ENCODE results near the gene DCDC2.

DNA sequence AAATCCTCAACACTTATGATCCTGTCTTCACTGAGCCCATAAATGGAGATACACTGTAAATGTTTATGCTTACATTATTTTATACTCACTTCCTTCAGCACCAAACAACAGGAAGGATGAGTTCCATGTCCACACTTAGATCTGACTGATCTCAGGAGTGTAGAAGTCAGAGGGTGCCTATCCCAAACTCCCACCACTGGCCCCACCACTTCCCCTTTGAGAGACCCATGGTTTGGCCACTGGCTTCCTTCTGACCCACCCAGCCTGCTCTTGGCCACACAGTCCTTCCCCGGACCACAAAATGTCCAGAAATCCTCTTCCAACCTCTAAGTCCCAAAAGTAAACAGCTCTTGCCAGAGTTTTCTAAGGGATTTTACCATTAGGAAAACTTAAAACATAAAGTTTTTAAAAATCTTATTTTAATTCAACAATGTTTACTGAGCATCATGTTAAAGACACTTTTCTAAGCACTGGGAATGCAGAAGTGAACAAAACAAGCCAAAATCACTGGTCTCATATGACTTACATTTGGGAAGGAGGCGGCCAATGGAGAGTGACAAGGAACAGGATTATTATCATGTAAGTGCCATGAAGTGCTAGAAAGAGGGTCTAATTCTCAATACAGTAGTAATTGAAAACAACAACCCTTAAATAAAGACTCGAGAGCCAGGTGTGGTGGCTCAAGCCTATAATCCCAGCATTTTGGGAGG is 128.0 kb downstream of the DCDC2 start:
- TF ChIP-seq, protein P1, sequence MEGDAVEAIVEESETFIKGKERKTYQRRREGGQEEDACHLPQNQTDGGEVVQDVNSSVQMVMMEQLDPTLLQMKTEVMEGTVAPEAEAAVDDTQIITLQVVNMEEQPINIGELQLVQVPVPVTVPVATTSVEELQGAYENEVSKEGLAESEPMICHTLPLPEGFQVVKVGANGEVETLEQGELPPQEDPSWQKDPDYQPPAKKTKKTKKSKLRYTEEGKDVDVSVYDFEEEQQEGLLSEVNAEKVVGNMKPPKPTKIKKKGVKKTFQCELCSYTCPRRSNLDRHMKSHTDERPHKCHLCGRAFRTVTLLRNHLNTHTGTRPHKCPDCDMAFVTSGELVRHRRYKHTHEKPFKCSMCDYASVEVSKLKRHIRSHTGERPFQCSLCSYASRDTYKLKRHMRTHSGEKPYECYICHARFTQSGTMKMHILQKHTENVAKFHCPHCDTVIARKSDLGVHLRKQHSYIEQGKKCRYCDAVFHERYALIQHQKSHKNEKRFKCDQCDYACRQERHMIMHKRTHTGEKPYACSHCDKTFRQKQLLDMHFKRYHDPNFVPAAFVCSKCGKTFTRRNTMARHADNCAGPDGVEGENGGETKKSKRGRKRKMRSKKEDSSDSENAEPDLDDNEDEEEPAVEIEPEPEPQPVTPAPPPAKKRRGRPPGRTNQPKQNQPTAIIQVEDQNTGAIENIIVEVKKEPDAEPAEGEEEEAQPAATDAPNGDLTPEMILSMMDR (IDR thresholded peaks at IDR 0.05) = no peak
- TF ChIP-seq POLR2AphosphoS5 (IDR thresholded peaks at IDR 0.05) (no peak), POLR2A (IDR thresholded peaks at IDR 0.05) (no peak), EP300 (IDR thresholded peaks at IDR 0.05) (no peak)

Data from sigmoid colon (tissue), 4 donors.